K562 (cell line): ENCODE results near the gene PILRA. TPM values are rescaled to one million over a fixed set of nuclear protein-coding genes. Genes with fewer than 3 reads are reported as not detected.

Experiments used
- ATF3 ChIP-seq, 2 experiments: fragments of 450-650 bp in 1 of 2; sonication (generic) in 1 of 2; formaldehyde crosslinking in 1 of 2; IDR thresholded peaks in 1 of 2; conservative IDR thresholded peaks in 1 of 2; 2 replicates each; pipeline versions ENCODE4 v1.6.1 to v1.8.1; 2016 to 2023; ENCODE audit warnings: mild to moderate bottlenecking in 2 of 2, moderate library complexity in 2 of 2, inconsistent platforms in 1 of 2, missing genetic modification reagents in 1 of 2
- BRD4 ChIP-seq: fragments of 200-600 bp; sonication (generic); IDR thresholded peaks from 2 replicates; pipeline ENCODE4 v1.6.1; 2017; ENCODE audit warnings: inconsistent platforms
- CEBPB ChIP-seq: fragments of 450-650 bp; IDR thresholded peaks from 2 replicates; pipeline ENCODE4 v1.6.1; 2016; ENCODE audit warnings: missing genetic modification characterization, missing compliant biosample characterization
- CREB1 ChIP-seq, 2 experiments: sonication (generic) in 1 of 2; formaldehyde crosslinking in 1 of 2; IDR thresholded peaks; 2 replicates each; pipeline versions ENCODE4 v1.6.1 to v1.8.0; 2012 to 2022; ENCODE audit warnings: inconsistent platforms in 1 of 2, mild to moderate bottlenecking in 1 of 2, missing genetic modification reagents in 1 of 2, moderate library complexity in 1 of 2
- CTBP1 ChIP-seq: fragments of 450-650 bp; IDR thresholded peaks from 2 replicates; pipeline ENCODE4 v1.6.1; 2016; ENCODE audit warnings: borderline replicate concordance
- DEAF1 ChIP-seq: fragments of 450-650 bp; formaldehyde crosslinking; IDR thresholded peaks from 2 replicates; pipeline ENCODE4 v1.4.0; 2020; ENCODE audit warnings: mild to moderate bottlenecking, moderate library complexity
- HCFC1 ChIP-seq: IDR thresholded peaks from 2 replicates; pipeline ENCODE4 v1.6.1; 2012; ENCODE audit warnings: low read depth, low read length, improper control_type of control experiment
- HDGF ChIP-seq: fragments of 450-650 bp; IDR thresholded peaks from 2 replicates; pipeline ENCODE4 v1.6.1; 2016
- KDM1A ChIP-seq, 2 experiments: fragments of 450-650 bp; IDR thresholded peaks; 2 replicates each; pipeline ENCODE4 v1.6.1; 2016; ENCODE audit warnings: mild to moderate bottlenecking in 2 of 2
- MCM5 ChIP-seq: fragments of 450-650 bp; IDR thresholded peaks from 2 replicates; pipeline ENCODE4 v1.6.1; 2016; ENCODE audit warnings: low read depth
- NFYB ChIP-seq: IDR thresholded peaks from 2 replicates; pipeline ENCODE4 v1.6.1; 2011; ENCODE audit warnings: mild to moderate bottlenecking, moderate library complexity; ENCODE audit not compliant: insufficient read length; ENCODE audit errors: extremely low read depth
- NONO ChIP-seq, 2 experiments: fragments of 200-400 bp in 1 of 2; fragments of 450-650 bp in 1 of 2; formaldehyde crosslinking in 1 of 2; IDR thresholded peaks; 2 replicates each; pipeline ENCODE4 v1.6.1; 2017; ENCODE audit warnings: low read depth in 2 of 2, mild to moderate bottlenecking in 2 of 2, moderate library complexity in 2 of 2, low read length in 1 of 2
- PKNOX1 ChIP-seq: fragments of 450-650 bp; IDR thresholded peaks from 2 replicates; pipeline ENCODE4 v1.6.1; 2016
- POLR2AphosphoS2 ChIP-seq: IDR thresholded peaks from 2 replicates; pipeline ENCODE4 v1.6.1; 2012; ENCODE audit warnings: low read length, improper control_type of control experiment
- PPARD ChIP-seq: fragments of 250-450 bp; sonication (Bioruptor Pico); IDR thresholded peaks from 2 replicates; pipeline ENCODE4 v1.8.0; 2022; ENCODE audit warnings: inconsistent platforms, mild to moderate bottlenecking, moderate library complexity
- RAD21 ChIP-seq, 2 experiments: fragments of 250-450 bp in 1 of 2; fragments of 450-650 bp in 1 of 2; sonication (Bioruptor Pico) in 1 of 2; formaldehyde crosslinking in 1 of 2; IDR thresholded peaks in 1 of 2; conservative IDR thresholded peaks in 1 of 2; 2 replicates each; pipeline versions ENCODE4 v1.4.0 to v1.8.0; 2020 to 2022; ENCODE audit warnings: mild to moderate bottlenecking in 2 of 2, moderate library complexity in 1 of 2
- SMARCE1 ChIP-seq: fragments of 450-650 bp; IDR thresholded peaks from 2 replicates; pipeline ENCODE4 v1.7.1; 2016; ENCODE audit warnings: mild to moderate bottlenecking
- VEZF1 ChIP-seq: fragments of 200-800 bp; sonication (Bioruptor generic); IDR thresholded peaks from 2 replicates; pipeline ENCODE4 v1.6.1; 2017; ENCODE audit warnings: missing genetic modification characterization, missing compliant biosample characterization
- YY1 ChIP-seq, 3 experiments: IDR thresholded peaks; 2 replicates each; pipeline ENCODE4 v1.6.1; 2011; ENCODE audit warnings: low read length in 2 of 3, mild to moderate bottlenecking in 2 of 3, moderate library complexity in 2 of 3, borderline replicate concordance in 1 of 3, control low read depth in 1 of 3, low read depth in 1 of 3; ENCODE audit not compliant: insufficient read depth in 3 of 3, insufficient replicate concordance in 2 of 3, control insufficient read depth in 1 of 3, insufficient read length in 1 of 3; ENCODE audit errors: extremely low read depth in 1 of 3
- ZBTB1 ChIP-seq: sonication (generic); formaldehyde crosslinking; IDR thresholded peaks from 2 replicates; pipeline ENCODE4 v1.8.1; 2023; ENCODE audit warnings: missing genetic modification reagents, low read depth, mild to moderate bottlenecking, borderline replicate concordance
- ZFPM2 ChIP-seq: fragments of 250-450 bp; sonication (Bioruptor Pico); IDR thresholded peaks from 2 replicates; pipeline ENCODE4 v1.5.1; 2022; ENCODE audit warnings: mild to moderate bottlenecking
- ZNF316 ChIP-seq: fragments of 450-650 bp; IDR thresholded peaks from 2 replicates; pipeline ENCODE4 v1.6.1; 2016
- polyA plus RNA-seq, 8 experiments: library from polyadenylated mRNA; depleted of rRNA in 4 of 8; stranded (reverse) in 5 of 8; unstranded in 3 of 8; fragments of >200 nt; fragmentation: Nextera tagmentation in 2 of 8; fragmentation: Illumina TruSeq in 1 of 8; extraction: Ambion mirVana in 2 of 8; extraction: Trizol in 1 of 8; gene quantifications; 2 replicates each; pipeline versions ENCODE4 v1.2.1 to v1.2.3, GENCODE V29; 2011 to 2014; ENCODE audit warnings: inconsistent platforms in 1 of 8, missing spikeins in 1 of 8
- total RNA-seq, 7 experiments: library from RNA; depleted of rRNA in 6 of 7; stranded (reverse); fragments of >200 nt in 6 of 7; fragmentation: Illumina TruSeq in 2 of 7; extraction: Trizol in 2 of 7; gene quantifications; 2 replicates each; pipeline versions ENCODE4 v1.2.1 to v1.2.3, GENCODE V29; 2011 to 2021; ENCODE audit warnings: low replicate concordance in 1 of 7

Gene PILRA
- total and polyA plus RNA-seq, 9 of the 15 experiments (the other 6 are each of a cell fraction or from before 2014, with no cell fraction given): 0.13 to 1.8 (median 0.62) TPM

- TF ChIP-seq ATF3 (IDR thresholded peaks at IDR 0.05) (peak; percentile 69), ATF3 (CRISPR knock-in tag; conservative IDR thresholded peaks at IDR 0.05) (no peak), VEZF1 (CRISPR knock-in tag) (0 out of 2 replicates have a peak, but pooled peaks have one; percentile 16), CREB1 (IDR thresholded peaks at IDR 0.05) (no peak), CREB1 (CRISPR knock-in tag; IDR thresholded peaks at IDR 0.05) (no peak), CEBPB (tag) (no peak), YY1 (IDR thresholded peaks at IDR 0.05; ENCODE audit: borderline replicate concordance in 1 of 3, control insufficient read depth in 1 of 3, extremely low read depth in 1 of 3, insufficient read depth in 3 of 3, insufficient read length in 1 of 3, insufficient replicate concordance in 2 of 3, low read depth in 1 of 3, low read length in 2 of 3) (no peak), NONO (IDR thresholded peaks at IDR 0.05; ENCODE audit: low read depth in 2 of 2, low read length in 1 of 2) (no peak), PPARD (CRISPR knock-in tag) (no peak), HDGF (no peak), BRD4 (no peak), ZNF316 (peak; percentile 47; the same call in 1 of the 2 replicates), RAD21 (CRISPR knock-in tag; conservative IDR thresholded peaks at IDR 0.05 in 1 of 2, IDR thresholded peaks at IDR 0.05 in 1 of 2) (peak; percentile 56 to 79), ZFPM2 (CRISPR knock-in tag) (no peak), NFYB (no peak), SMARCE1 (peak; percentile 51), ZBTB1 (no peak), CTBP1 (0 out of 2 replicates have a peak, but pooled peaks have one; percentile 19), PKNOX1 (0 out of 2 replicates have a peak, but pooled peaks have one; percentile 18), DEAF1 (0 out of 2 replicates have a peak, but pooled peaks have one; percentile 29), HCFC1 (peak; percentile 39; the same call in 1 of the 2 replicates), KDM1A (IDR thresholded peaks at IDR 0.05) (no peak), POLR2AphosphoS2 (no peak), MCM5 (no peak)
Observed at GRCh38 chr7:100407285-100408180, 34.2 kb downstream of the PILRA start (continued).
